Spleen (tissue), 11 donors: ENCODE measurements around the gene WDR33. TPM values are rescaled to one million over a fixed set of nuclear protein-coding genes. Genes with fewer than 3 reads are reported as not detected.
"Not testable (repeated sequence)": the region's sequence is repeated elsewhere in the genome, so short reads cannot be mapped to it uniquely, and the experiment has no call there.

Experiments used
- DNase-seq: peaks from one replicate; pipeline ENCODE4 v3.0.0-alpha.2; 2020
- H3K27ac ChIP-seq, 8 donors: fragments of 200-600 bp; sonication (generic) in 7 of 8; 1 replicate in 4 of 8; 2 replicates in 4 of 8; pipeline versions ENCODE4 v1.5.0 to v1.8.0; 2016 to 2021; ENCODE audit warnings: inconsistent platforms in 4 of 8, mild to moderate bottlenecking in 4 of 8, moderate library complexity in 1 of 8
- H3K27me3 ChIP-seq, 7 donors: fragments of 200-600 bp; sonication (generic) in 6 of 7; replicated peaks in 1 of 7; 1 replicate in 4 of 7; 2 replicates in 3 of 7; pipeline versions ENCODE4 v1.5.0 to v1.8.0; 2016 to 2021; ENCODE audit warnings: inconsistent platforms in 3 of 7, mild to moderate bottlenecking in 1 of 7
- H3K36me3 ChIP-seq, 6 donors: fragments of 200-600 bp; sonication (generic) in 5 of 6; 1 replicate in 4 of 6; 2 replicates in 2 of 6; pipeline versions ENCODE4 v1.5.0 to v1.8.0; 2016 to 2021; ENCODE audit warnings: inconsistent platforms in 2 of 6
- H3K4me1 ChIP-seq, 6 donors: fragments of 200-600 bp; sonication (generic) in 5 of 6; 1 replicate in 3 of 6; 2 replicates in 3 of 6; pipeline versions ENCODE4 v1.5.0 to v1.8.0; 2016 to 2021; ENCODE audit warnings: inconsistent platforms in 3 of 6
- H3K4me3 ChIP-seq, 8 donors: fragments of 200-600 bp; sonication (generic) in 7 of 8; 1 replicate in 4 of 8; 2 replicates in 4 of 8; pipeline versions ENCODE4 v1.5.0 to v1.8.0; 2016 to 2021; ENCODE audit warnings: inconsistent platforms in 4 of 8, mild to moderate bottlenecking in 4 of 8, moderate library complexity in 2 of 8
- H3K9me3 ChIP-seq, 8 donors: fragments of 200-600 bp; sonication (generic) in 7 of 8; 1 replicate in 4 of 8; 2 replicates in 4 of 8; pipeline versions ENCODE4 v1.5.0 to v1.8.0; 2016 to 2021; ENCODE audit warnings: inconsistent platforms in 4 of 8
- CTCF ChIP-seq, 11 experiments: fragments of 200-600 bp in 7 of 11; fragments of 450-650 bp in 4 of 11; sonication (generic) in 4 of 11; IDR thresholded peaks in 8 of 11; conservative IDR thresholded peaks in 3 of 11; 1 replicate in 7 of 11; 2 replicates in 4 of 11; pipeline versions ENCODE4 v1.4.0 to v1.8.0; 2016 to 2021; ENCODE audit warnings: antibody characterized with exemption in 11 of 11, inconsistent platforms in 4 of 11, mild to moderate bottlenecking in 1 of 11
- POLR2A ChIP-seq, 3 donors: fragments of 450-650 bp; IDR thresholded peaks; one replicate each; pipeline ENCODE4 v1.5.1; 2017; ENCODE audit warnings: antibody characterized with exemption in 3 of 3, mild to moderate bottlenecking in 1 of 3
- POLR2AphosphoS5 ChIP-seq, 3 donors: sonication (generic); formaldehyde crosslinking; IDR thresholded peaks; one replicate each; pipeline ENCODE4 v1.5.1; 2017; ENCODE audit warnings: antibody characterized with exemption in 3 of 3
- WGBS, 5 donors: extraction: QIAGEN DNeasy Blood & Tissue Kit in 3 of 5; methylation state at CpG; one replicate each; pipeline versions ENCODE4 v1.1.5 to v1.1.7; 2013 to 2018; 5-methylcytosine and 5-hydroxymethylcytosine counted together
- intact Hi-C: fragments of 100-400 bp; cut with DNase I; formaldehyde crosslinking; loops from one replicate; pipeline ENCODE4 v1.15.0; 2023; ENCODE audit warnings: low total_unique reads
- polyA plus RNA-seq, 3 donors: library from polyadenylated mRNA; stranded (reverse); fragments of 200-250 nt; gene quantifications; one replicate each; pipeline ENCODE4 v1.2.1, GENCODE V29; 2013
- total RNA-seq, 7 donors: library from RNA; depleted of rRNA in 3 of 7; stranded (reverse); fragments of >200 nt in 3 of 7; fragmentation: NEBNext Ultra II Directional in 4 of 7; extraction: Animal tissue kit (Norgen Biotek cat#: 25700) in 4 of 7; gene quantifications; one replicate each; pipeline versions ENCODE4 v1.1.0 to v1.2.1, GENCODE V29; 2016 to 2021
- donor health status: healthy with polysubstance abuse.
- donor health status: DM: no; HTN: no; CAD: no; lungs with moderate emphysema.
- donor health status: DM: no; HTN: no; CAD: no.
- donor health status: Bipolar disorder and iron deficiency.
- donor health status: healthy.
- donor health status: DM: no; HTN: no; CAD: no.
- donor health status: DM: yes; HTN: yes; CAD: no.

Gene WDR33
- total and polyA plus RNA-seq, 10 donors = 15.4 to 85.3 (median 63.1) TPM

DNA sequence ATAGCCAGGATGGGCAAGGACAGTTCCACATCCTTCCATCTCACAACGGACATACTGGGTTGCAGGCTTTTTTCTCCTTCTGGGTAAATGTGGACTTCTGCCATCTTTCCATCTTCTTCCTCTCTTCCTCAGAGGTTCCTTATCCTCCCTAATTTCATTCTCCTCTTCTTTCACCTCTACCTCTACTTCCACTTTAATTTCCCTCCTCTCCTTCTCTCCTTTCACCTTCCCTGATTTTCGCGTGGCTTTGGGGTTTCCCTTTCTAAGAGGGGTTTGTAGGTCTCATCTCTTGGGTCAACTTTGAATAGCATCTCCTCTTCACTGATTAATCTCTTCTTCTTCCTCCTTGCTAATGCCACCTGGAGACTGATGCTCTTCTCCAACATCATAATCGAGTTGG lies 29.9 kb upstream of the WDR33 start:
- Histone ChIP-seq H3K4me3 (no peak overlapping the region), H3K4me1 (no peaks in the 10 kb centered on the region), H3K36me3 (peaks cover 0 to 23% (median 14%) of the 10 kb centered on the region in 6 donors), H3K27ac (no peak overlapping the region), H3K9me3 (no peaks in the 10 kb centered on the region), H3K27me3 (no peaks in the 10 kb centered on the region)
- intact Hi-C loops = no loop called here
- no peak for DNase-seq
- TF ChIP-seq POLR2A (IDR thresholded peaks at IDR 0.05) (no peak), CTCF (IDR thresholded peaks at IDR 0.05 in 8 of 11, conservative IDR thresholded peaks at IDR 0.05 in 3 of 11) (no peak)
- WGBS, 5 donors = 88 to 92% (median 90%) methylated on average over 4 of the region's 4 CpGs

- Histone ChIP-seq H3K27ac (no peak overlapping the region), H3K27me3 (no peaks in the 10 kb centered on the region), H3K36me3 (no peaks in the 10 kb centered on the region), H3K9me3 (no peaks in the 10 kb centered on the region), H3K4me3 (no peak overlapping the region), H3K4me1 (peaks cover 6 to 24% (median 14%) of the 10 kb centered on the region in 6 donors)
- TF ChIP-seq POLR2A (IDR thresholded peaks at IDR 0.05) = no peak
- TF ChIP-seq POLR2AphosphoS5 (IDR thresholded peaks at IDR 0.05) = no peak
- TF ChIP-seq CTCF (IDR thresholded peaks at IDR 0.05 in 8 of 11, conservative IDR thresholded peaks at IDR 0.05 in 3 of 11) = no peak
- intact Hi-C loops = no loop called here
- DNase-seq = no peak
- WGBS, 5 donors = 57 to 93% (median 87%) methylated on average over 3 of the region's 3 CpGs
Observed at GRCh38 chr2:127834951-127835350, 24.0 kb upstream of the WDR33 start.

- Histone ChIP-seq H3K27me3 (no peaks in the 10 kb centered on the region), H3K27ac (peak overlapping the region; percentile 27 to 72 (median 60)), H3K36me3 (no peaks in the 10 kb centered on the region), H3K4me1 (peaks cover 6 to 38% (median 23%) of the 10 kb centered on the region in 6 donors), H3K9me3 (peaks cover 0 to 20% (median 8%) of the 10 kb centered on the region in 8 donors), H3K4me3 (no peak overlapping the region)
- DNase-seq = peak; percentile 86
- intact Hi-C loops = no loop called here
- 22 to 27% (median 26%) methylated on average over 5 of the region's 5 CpGs for WGBS, 5 donors
- TF ChIP-seq CTCF (IDR thresholded peaks at IDR 0.05 in 8 of 11, conservative IDR thresholded peaks at IDR 0.05 in 3 of 11) (no peak), POLR2A (IDR thresholded peaks at IDR 0.05) (no peak), POLR2AphosphoS5 (IDR thresholded peaks at IDR 0.05) (peak in 1 of 3 donors; percentile 69)
Observed at GRCh38 chr2:127829845-127830246, 18.9 kb upstream of the WDR33 start.

- DNase-seq, H3K27ac ChIP-seq, intact Hi-C loops, H3K27me3 ChIP-seq, H3K36me3 ChIP-seq, H3K4me3 ChIP-seq: not testable (repeated sequence)
- WGBS, 5 donors = 95 to 99% (median 96%) methylated on average over 2 of the region's 2 CpGs
- peaks cover 0 to 27% (median 13%) of the 10 kb centered on the region in 8 donors for H3K9me3 ChIP-seq
- peaks cover 6 to 32% (median 23%) of the 10 kb centered on the region in 6 donors for H3K4me1 ChIP-seq
Observed at GRCh38 chr2:127826708-127827107, 15.7 kb upstream of the WDR33 start.

DNA sequence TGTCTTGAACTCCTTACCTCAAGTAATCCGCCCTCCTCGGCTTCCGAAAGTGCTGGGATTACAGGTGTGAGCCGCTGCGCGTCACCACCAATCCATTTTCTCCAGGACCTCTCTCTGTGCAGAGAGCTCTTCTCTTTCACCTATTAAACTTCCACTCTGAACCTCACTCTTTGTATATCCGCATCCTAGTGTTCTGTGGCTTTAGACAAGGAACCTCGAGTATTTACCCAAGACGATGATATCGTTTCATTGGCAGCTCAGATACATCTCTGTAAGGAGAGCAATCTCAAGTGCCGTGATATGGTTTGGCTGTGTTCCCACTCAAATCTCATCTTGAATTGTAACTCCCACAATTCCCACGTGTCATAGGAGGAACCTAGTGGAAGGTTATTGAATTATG lies 15.1 kb upstream of the WDR33 start:
- Histone ChIP-seq H3K4me1 (peaks cover 6 to 26% (median 20%) of the 10 kb centered on the region in 6 donors), H3K4me3 (no peak overlapping the region), H3K27me3 (no peaks in the 10 kb centered on the region), H3K27ac (no peak overlapping the region), H3K9me3 (peaks cover 0 to 34% (median 20%) of the 10 kb centered on the region in 8 donors), H3K36me3 (no peaks in the 10 kb centered on the region)
- WGBS, 5 donors = 85 to 98% (median 93%) methylated on average over 12 of the region's 12 CpGs
- TF ChIP-seq CTCF (IDR thresholded peaks at IDR 0.05 in 8 of 11, conservative IDR thresholded peaks at IDR 0.05 in 3 of 11) = no peak
- no peak for TF ChIP-seq POLR2A (IDR thresholded peaks at IDR 0.05)
- no peak for TF ChIP-seq POLR2AphosphoS5 (IDR thresholded peaks at IDR 0.05)
- intact Hi-C loops = no loop called here
- DNase-seq = no peak
